GM19099 (cell line): ENCODE data around the gene USP20.

Experiments
- POLR2A ChIP-seq: IDR thresholded peaks from 3 replicates; pipeline ENCODE4 v1.6.1; 2011; ENCODE audit warnings: low read depth; ENCODE audit not compliant: insufficient read length; ENCODE audit errors: extremely low read depth

USP20 gene

GRCh38 chr9:129887334-129888292, 52.4 kb downstream of the USP20 start:
- no peak for TF ChIP-seq POLR2A

GRCh38 chr9:129888293-129889121, 53.2 kb downstream of the USP20 start:
- peak; percentile 72 for TF ChIP-seq POLR2A

GRCh38 chr9:129889122-129889940, 54.1 kb downstream of the USP20 start:
- peak; percentile 9 for TF ChIP-seq POLR2A

- peak; percentile 13 for TF ChIP-seq POLR2A
Measured at GRCh38 chr9:129889941-129890717, 54.9 kb downstream of the USP20 start.

GRCh38 chr9:129891569-129891968, 56.3 kb downstream of the USP20 start:
- peak; percentile 18 for TF ChIP-seq POLR2A

GRCh38 chr9:129894120-129894823, 59.0 kb downstream of the USP20 start:
- TF ChIP-seq POLR2A = no peak

- TF ChIP-seq POLR2A = no peak
Measured at GRCh38 chr9:129895376-129896268, 60.4 kb downstream of the USP20 start.

- TF ChIP-seq POLR2A = no peak
Measured at GRCh38 chr9:129897263-129897662, 62.0 kb downstream of the USP20 start.

- no peak for TF ChIP-seq POLR2A
Measured at GRCh38 chr9:129898185-129898584, 62.9 kb downstream of the USP20 start.

- TF ChIP-seq POLR2A = no peak
Measured at GRCh38 chr9:129899620-129900019, 64.4 kb downstream of the USP20 start.

GRCh38 chr9:129900263-129901027, 65.2 kb downstream of the USP20 start:
- no peak for TF ChIP-seq POLR2A
